Measurements from ENCODE around the gene NFYC. TPM values are rescaled to one million over a fixed set of nuclear protein-coding genes. Genes with fewer than 3 reads are reported as not detected.

The NFYC gene
- total and polyA plus RNA-seq, 2 donors: 34.0 to 39.1 TPM

- Histone ChIP-seq H3K4me1 (ENCODE audit: control insufficient read depth in 2 of 2, insufficient read depth in 2 of 2, low read length in 2 of 2) (peaks cover 0 to 8% of the 10 kb centered on the region in 2 donors), H3K9me3 (ENCODE audit: control insufficient read depth in 2 of 2, insufficient read depth in 1 of 2, low read length in 1 of 2) (no peaks in the 10 kb centered on the region), H3K27ac (ENCODE audit: low read depth in 1 of 2, low read length in 1 of 2) (no peak overlapping the region), H3K36me3 (ENCODE audit: control insufficient read depth in 2 of 2, insufficient read depth in 2 of 2, low read length in 1 of 2) (peaks cover 67 to 93% of the 10 kb centered on the region in 2 donors), H3K4me3 (ENCODE audit: low read length in 2 of 2) (no peak overlapping the region), H3K27me3 (ENCODE audit: control insufficient read depth in 2 of 2, insufficient read depth in 1 of 2, low read length in 1 of 2) (no peaks in the 10 kb centered on the region)
- DNase-seq (ENCODE audit: low read depth in 6 of 9, low spot score in 9 of 9): peak in 2 of 9 donors; percentile 11 to 46
- WGBS: 65% methylated on average over 9 of the region's 9 CpGs
Observed at GRCh38 chr1:40763742-40764532, 72.4 kb downstream of the NFYC start.

GRCh38 chr1:40764981-40765380 lies 73.5 kb downstream of the NFYC start:
- Histone ChIP-seq H3K36me3 (ENCODE audit: control insufficient read depth in 2 of 2, insufficient read depth in 2 of 2, low read length in 1 of 2) (peaks cover 67 to 93% of the 10 kb centered on the region in 2 donors), H3K27me3 (ENCODE audit: control insufficient read depth in 2 of 2, insufficient read depth in 1 of 2, low read length in 1 of 2) (no peaks in the 10 kb centered on the region), H3K4me1 (ENCODE audit: control insufficient read depth in 2 of 2, insufficient read depth in 2 of 2, low read length in 2 of 2) (peaks cover 0 to 14% of the 10 kb centered on the region in 2 donors), H3K4me3 (ENCODE audit: low read length in 2 of 2) (no peak overlapping the region), H3K9me3 (ENCODE audit: control insufficient read depth in 2 of 2, insufficient read depth in 1 of 2, low read length in 1 of 2) (no peaks in the 10 kb centered on the region), H3K27ac (ENCODE audit: low read depth in 1 of 2, low read length in 1 of 2) (no peak overlapping the region)
- WGBS: 100% methylated on average over 2 of the region's 2 CpGs
- no peak for DNase-seq (ENCODE audit: low read depth in 6 of 9, low spot score in 9 of 9)

GRCh38 chr1:40766017-40766416 lies 74.5 kb downstream of the NFYC start:
- H3K9me3 ChIP-seq (ENCODE audit: control insufficient read depth in 2 of 2, insufficient read depth in 1 of 2, low read length in 1 of 2): no peaks in the 10 kb centered on the region
- H3K36me3 ChIP-seq (ENCODE audit: control insufficient read depth in 2 of 2, insufficient read depth in 2 of 2, low read length in 1 of 2): peaks cover 70 to 92% of the 10 kb centered on the region in 2 donors
- peaks cover 0 to 17% of the 10 kb centered on the region in 2 donors for H3K4me1 ChIP-seq (ENCODE audit: control insufficient read depth in 2 of 2, insufficient read depth in 2 of 2, low read length in 2 of 2)
- no peaks in the 10 kb centered on the region for H3K27me3 ChIP-seq (ENCODE audit: control insufficient read depth in 2 of 2, insufficient read depth in 1 of 2, low read length in 1 of 2)
- no peak for DNase-seq (ENCODE audit: low read depth in 6 of 9, low spot score in 9 of 9)
- 97% methylated on average over 2 of the region's 2 CpGs for WGBS
- H3K4me3 ChIP-seq (ENCODE audit: low read length in 2 of 2): no peak overlapping the region
- no peak overlapping the region for H3K27ac ChIP-seq (ENCODE audit: low read depth in 1 of 2, low read length in 1 of 2)

- DNase-seq (ENCODE audit: low read depth in 6 of 9, low spot score in 9 of 9): no peak
- H3K9me3 ChIP-seq (ENCODE audit: control insufficient read depth in 2 of 2, insufficient read depth in 1 of 2, low read length in 1 of 2): no peaks in the 10 kb centered on the region
- H3K4me1 ChIP-seq (ENCODE audit: control insufficient read depth in 2 of 2, insufficient read depth in 2 of 2, low read length in 2 of 2): peaks cover 0 to 17% of the 10 kb centered on the region in 2 donors
- H3K27me3 ChIP-seq (ENCODE audit: control insufficient read depth in 2 of 2, insufficient read depth in 1 of 2, low read length in 1 of 2): no peaks in the 10 kb centered on the region
- no peak overlapping the region for H3K27ac ChIP-seq (ENCODE audit: low read depth in 1 of 2, low read length in 1 of 2)
- H3K4me3 ChIP-seq (ENCODE audit: low read length in 2 of 2): no peak overlapping the region
- 95% methylated on average over 4 of the region's 4 CpGs for WGBS
- H3K36me3 ChIP-seq (ENCODE audit: control insufficient read depth in 2 of 2, insufficient read depth in 2 of 2, low read length in 1 of 2): peaks cover 72 to 92% of the 10 kb centered on the region in 2 donors
Observed at GRCh38 chr1:40766560-40766959, 75.1 kb downstream of the NFYC start.

GRCh38 chr1:40768146-40768990 lies 76.9 kb downstream of the NFYC start:
- Histone ChIP-seq H3K27me3 (ENCODE audit: control insufficient read depth in 2 of 2, insufficient read depth in 1 of 2, low read length in 1 of 2) (no peaks in the 10 kb centered on the region), H3K4me1 (ENCODE audit: control insufficient read depth in 2 of 2, insufficient read depth in 2 of 2, low read length in 2 of 2) (peaks cover 0 to 17% of the 10 kb centered on the region in 2 donors), H3K9me3 (ENCODE audit: control insufficient read depth in 2 of 2, insufficient read depth in 1 of 2, low read length in 1 of 2) (no peaks in the 10 kb centered on the region), H3K36me3 (ENCODE audit: control insufficient read depth in 2 of 2, insufficient read depth in 2 of 2, low read length in 1 of 2) (peaks cover 69 to 88% of the 10 kb centered on the region in 2 donors), H3K27ac (ENCODE audit: low read depth in 1 of 2, low read length in 1 of 2) (no peak overlapping the region), H3K4me3 (ENCODE audit: low read length in 2 of 2) (no peak overlapping the region)
- no peak for DNase-seq (ENCODE audit: low read depth in 6 of 9, low spot score in 9 of 9)
- whole genome bisulfite sequencing: 96% methylated on average over 7 of the region's 7 CpGs

GRCh38 chr1:40769815-40770214 lies 78.3 kb downstream of the NFYC start:
- no peak overlapping the region for H3K27ac ChIP-seq (ENCODE audit: low read depth in 1 of 2, low read length in 1 of 2)
- DNase-seq (ENCODE audit: low read depth in 6 of 9, low spot score in 9 of 9): peak in 1 of 9 donors; percentile 30
- WGBS: 88% methylated on average over 4 of the region's 4 CpGs
- H3K4me1 ChIP-seq (ENCODE audit: control insufficient read depth in 2 of 2, insufficient read depth in 2 of 2, low read length in 2 of 2): peaks cover 0 to 9% of the 10 kb centered on the region in 2 donors
- no peaks in the 10 kb centered on the region for H3K9me3 ChIP-seq (ENCODE audit: control insufficient read depth in 2 of 2, insufficient read depth in 1 of 2, low read length in 1 of 2)
- no peak overlapping the region for H3K4me3 ChIP-seq (ENCODE audit: low read length in 2 of 2)
- peaks cover 61 to 78% of the 10 kb centered on the region in 2 donors for H3K36me3 ChIP-seq (ENCODE audit: control insufficient read depth in 2 of 2, insufficient read depth in 2 of 2, low read length in 1 of 2)
- no peaks in the 10 kb centered on the region for H3K27me3 ChIP-seq (ENCODE audit: control insufficient read depth in 2 of 2, insufficient read depth in 1 of 2, low read length in 1 of 2)

GRCh38 chr1:40770296-40771070 lies 79.0 kb downstream of the NFYC start:
- no peak for DNase-seq (ENCODE audit: low read depth in 6 of 9, low spot score in 9 of 9)
- Histone ChIP-seq H3K4me1 (ENCODE audit: control insufficient read depth in 2 of 2, insufficient read depth in 2 of 2, low read length in 2 of 2) (peaks cover 0 to 9% of the 10 kb centered on the region in 2 donors), H3K27ac (ENCODE audit: low read depth in 1 of 2, low read length in 1 of 2) (no peak overlapping the region), H3K27me3 (ENCODE audit: control insufficient read depth in 2 of 2, insufficient read depth in 1 of 2, low read length in 1 of 2) (no peaks in the 10 kb centered on the region), H3K36me3 (ENCODE audit: control insufficient read depth in 2 of 2, insufficient read depth in 2 of 2, low read length in 1 of 2) (peaks cover 64 to 72% of the 10 kb centered on the region in 2 donors), H3K4me3 (ENCODE audit: low read length in 2 of 2) (no peak overlapping the region), H3K9me3 (ENCODE audit: control insufficient read depth in 2 of 2, insufficient read depth in 1 of 2, low read length in 1 of 2) (no peaks in the 10 kb centered on the region)
- 67% methylated on average over 18 of the region's 18 CpGs for WGBS

GRCh38 chr1:40772146-40772955 lies 80.8 kb downstream of the NFYC start:
- Histone ChIP-seq H3K27me3 (ENCODE audit: control insufficient read depth in 2 of 2, insufficient read depth in 1 of 2, low read length in 1 of 2) (no peaks in the 10 kb centered on the region), H3K27ac (ENCODE audit: low read depth in 1 of 2, low read length in 1 of 2) (no peak overlapping the region), H3K4me3 (ENCODE audit: low read length in 2 of 2) (no peak overlapping the region), H3K4me1 (ENCODE audit: control insufficient read depth in 2 of 2, insufficient read depth in 2 of 2, low read length in 2 of 2) (peaks cover 0 to 9% of the 10 kb centered on the region in 2 donors), H3K9me3 (ENCODE audit: control insufficient read depth in 2 of 2, insufficient read depth in 1 of 2, low read length in 1 of 2) (peaks cover 2 to 9% of the 10 kb centered on the region in 2 donors), H3K36me3 (ENCODE audit: control insufficient read depth in 2 of 2, insufficient read depth in 2 of 2, low read length in 1 of 2) (peaks cover 55 to 68% of the 10 kb centered on the region in 2 donors)
- DNase-seq (ENCODE audit: low read depth in 6 of 9, low spot score in 9 of 9): no peak
- 97% methylated on average over 2 of the region's 2 CpGs for WGBS
